Measurements from ENCODE around the gene PRSS3. TPM values are rescaled to one million over a fixed set of nuclear protein-coding genes. Genes with fewer than 3 reads are reported as not detected.
"Not testable (repeated sequence)": the region's sequence is repeated elsewhere in the genome, so short reads cannot be mapped to it uniquely, and the experiment has no call there.

The PRSS3 gene
- total RNA-seq, 1 donor from 2014 or later: 6.5 TPM

DNA sequence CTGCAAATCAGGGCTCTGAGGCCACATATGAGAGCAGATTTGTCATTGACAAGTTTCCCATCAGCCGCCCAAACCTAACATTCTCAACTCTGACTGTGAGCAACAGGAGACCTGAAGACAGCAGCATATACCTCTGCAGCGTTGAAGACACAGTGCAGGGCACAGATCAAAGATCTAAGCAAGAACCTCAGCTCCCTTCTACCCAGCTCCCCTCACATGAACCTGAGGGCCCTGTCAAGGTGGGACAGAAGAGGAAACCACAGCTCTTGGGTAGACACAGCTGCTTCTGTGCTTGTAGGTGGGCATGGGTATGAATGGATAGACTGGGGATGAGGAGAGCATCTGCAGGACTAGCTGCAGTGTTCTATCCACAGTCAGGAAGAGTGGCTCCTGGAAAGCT is 8.7 kb upstream of the PRSS3 start:
- DNase-seq (ENCODE audit: low spot score): no peak

DNA sequence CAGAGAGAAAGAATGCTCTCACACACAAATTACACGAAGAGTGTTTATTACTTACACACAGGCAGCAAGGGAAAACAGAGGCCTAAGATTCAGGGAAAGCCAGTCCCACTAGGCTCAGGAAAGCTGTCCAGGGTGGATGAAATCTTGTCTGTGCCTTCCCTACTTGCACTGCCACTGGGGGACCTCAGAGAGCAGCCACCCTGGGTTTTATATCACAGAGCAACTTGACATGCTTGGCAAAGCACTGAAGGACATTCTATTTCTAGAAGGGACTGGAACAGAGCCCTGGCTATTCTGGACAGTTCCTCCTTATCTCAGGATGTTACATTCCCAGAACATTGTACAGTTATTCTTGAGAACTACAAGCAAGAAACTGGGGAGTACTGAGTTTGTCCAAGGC is 7.5 kb upstream of the PRSS3 start:
- DNase-seq (ENCODE audit: low spot score): no peak

DNA sequence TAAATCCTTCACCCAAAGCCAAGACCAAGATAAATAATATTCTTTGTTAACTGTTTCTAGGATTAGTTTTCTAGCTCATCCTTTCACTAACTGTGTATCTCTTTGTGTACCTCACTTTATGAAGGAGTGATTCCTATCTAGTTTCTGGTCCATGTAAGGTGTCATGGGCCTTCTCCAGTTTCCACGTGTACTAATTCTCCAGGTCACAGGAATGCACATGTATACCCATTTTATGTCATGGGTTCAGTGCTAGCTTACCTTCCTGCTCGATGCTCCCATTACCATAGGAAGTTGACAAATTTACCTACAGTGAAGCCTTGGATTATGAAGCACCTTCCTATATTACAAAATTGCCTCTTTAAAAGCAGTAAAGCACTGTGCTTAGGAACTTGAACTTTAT is 5.9 kb upstream of the PRSS3 start:
- DNase-seq (ENCODE audit: low spot score): not testable (repeated sequence)

DNA sequence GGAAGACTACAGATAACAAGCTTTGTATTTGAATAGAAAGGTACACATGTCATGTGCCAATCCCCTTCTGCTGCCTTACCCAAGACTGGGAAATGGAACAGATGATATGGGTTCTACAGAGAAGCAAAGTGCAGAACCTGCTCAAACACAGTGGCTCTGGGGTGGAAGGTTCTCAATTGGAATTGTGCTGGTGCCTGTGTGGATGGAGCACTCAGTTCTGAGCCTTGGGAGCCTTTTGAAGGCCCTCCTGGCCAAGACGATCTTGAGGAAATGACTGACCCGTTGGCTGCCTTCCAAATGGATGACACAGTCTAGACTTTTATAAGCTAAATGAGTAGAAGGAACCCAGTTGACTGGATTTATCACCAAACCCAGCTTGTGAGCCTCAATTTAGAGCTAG is 4.2 kb upstream of the PRSS3 start:
- DNase-seq (ENCODE audit: low spot score): no peak

DNA sequence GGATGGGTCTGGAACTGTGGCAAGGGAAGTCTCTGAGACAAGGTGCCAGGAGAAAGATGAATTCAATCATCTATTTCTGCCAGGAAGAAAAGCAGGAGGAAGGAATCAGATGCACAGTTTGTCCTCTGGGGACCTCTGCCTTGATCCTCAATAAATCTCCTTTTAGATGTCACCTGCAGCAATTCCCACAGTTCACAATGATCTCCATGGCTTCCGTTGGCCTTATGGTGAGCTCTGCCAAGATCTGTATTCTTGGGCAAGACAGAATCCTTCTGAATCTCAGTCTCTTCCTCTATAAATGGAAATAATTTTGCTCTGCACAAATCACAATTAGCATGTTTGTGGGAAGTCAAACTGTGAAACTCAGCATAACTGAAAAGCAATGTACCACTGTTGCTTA is 1.9 kb upstream of the PRSS3 start:
- DNase-seq (ENCODE audit: low spot score): not testable (repeated sequence)

DNA sequence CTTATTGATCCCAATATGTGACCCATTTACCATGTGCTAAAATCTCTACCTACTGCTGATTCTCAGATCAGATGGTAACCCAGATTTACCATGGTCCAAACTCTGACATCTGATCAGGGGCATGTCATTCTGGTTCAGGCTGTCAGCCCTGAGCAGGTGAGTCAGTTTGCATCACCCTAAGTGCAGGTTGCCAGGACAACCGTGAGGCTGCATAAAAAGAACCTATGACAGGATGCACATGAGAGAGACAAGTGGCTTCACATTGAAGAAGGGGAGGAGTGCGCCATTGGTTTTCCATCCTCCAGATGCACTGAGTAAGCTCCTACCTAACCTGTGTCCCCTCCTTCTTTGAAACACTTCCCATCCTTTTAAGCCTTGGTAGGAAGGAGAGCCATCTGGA is 801 bp upstream of the PRSS3 start:
- no peak for DNase-seq (ENCODE audit: low spot score)

DNA sequence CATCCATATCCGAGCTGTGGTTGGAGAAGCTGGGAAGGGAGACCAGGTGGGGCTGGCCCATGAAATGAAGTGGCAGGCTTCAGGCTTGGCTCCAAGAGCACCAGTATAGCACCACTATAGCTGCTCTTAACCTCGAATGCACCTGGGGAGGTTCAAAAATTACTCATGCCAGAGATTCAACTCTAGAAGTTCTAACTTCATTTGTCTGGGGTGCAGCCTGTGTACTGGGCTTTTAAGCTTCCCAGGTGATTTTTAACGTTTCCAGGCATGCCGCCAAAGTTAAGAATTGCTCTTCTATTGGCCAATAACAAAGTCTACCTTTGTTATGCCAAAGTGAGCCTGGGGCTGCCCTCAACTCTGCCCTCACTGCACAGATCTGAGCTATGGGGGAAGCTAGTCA is 458 bp downstream of the PRSS3 start:
- DNase-seq (ENCODE audit: low spot score): no peak

DNA sequence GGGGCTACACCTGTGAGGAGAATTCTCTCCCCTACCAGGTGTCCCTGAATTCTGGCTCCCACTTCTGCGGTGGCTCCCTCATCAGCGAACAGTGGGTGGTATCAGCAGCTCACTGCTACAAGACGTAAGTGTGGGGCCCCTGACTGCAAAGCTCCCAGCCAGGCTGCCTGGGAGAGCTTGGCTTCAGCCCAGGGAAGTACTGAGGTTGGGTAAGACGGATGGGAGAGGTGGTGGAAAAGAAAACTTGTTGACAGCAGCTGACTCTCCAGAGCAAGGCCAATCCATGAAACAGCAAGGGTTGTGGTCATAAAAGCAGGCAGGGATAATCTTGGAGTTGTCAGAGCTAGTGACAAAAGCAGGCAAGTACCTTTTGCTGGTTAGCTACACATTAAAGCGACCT is 1.3 kb downstream of the PRSS3 start:
- DNase-seq (ENCODE audit: low spot score): not testable (repeated sequence)

DNA sequence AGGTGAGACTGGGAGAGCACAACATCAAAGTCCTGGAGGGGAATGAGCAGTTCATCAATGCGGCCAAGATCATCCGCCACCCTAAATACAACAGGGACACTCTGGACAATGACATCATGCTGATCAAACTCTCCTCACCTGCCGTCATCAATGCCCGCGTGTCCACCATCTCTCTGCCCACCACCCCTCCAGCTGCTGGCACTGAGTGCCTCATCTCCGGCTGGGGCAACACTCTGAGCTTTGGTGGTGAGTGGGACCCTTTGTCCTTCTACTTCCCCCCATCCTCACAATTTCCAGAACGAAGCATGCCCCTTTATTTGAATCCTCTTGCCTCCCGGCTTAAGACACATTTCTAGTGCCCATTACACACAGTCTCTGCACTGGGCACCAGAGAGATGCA is 2.5 kb downstream of the PRSS3 start:
- no peak for DNase-seq (ENCODE audit: low spot score)

DNA sequence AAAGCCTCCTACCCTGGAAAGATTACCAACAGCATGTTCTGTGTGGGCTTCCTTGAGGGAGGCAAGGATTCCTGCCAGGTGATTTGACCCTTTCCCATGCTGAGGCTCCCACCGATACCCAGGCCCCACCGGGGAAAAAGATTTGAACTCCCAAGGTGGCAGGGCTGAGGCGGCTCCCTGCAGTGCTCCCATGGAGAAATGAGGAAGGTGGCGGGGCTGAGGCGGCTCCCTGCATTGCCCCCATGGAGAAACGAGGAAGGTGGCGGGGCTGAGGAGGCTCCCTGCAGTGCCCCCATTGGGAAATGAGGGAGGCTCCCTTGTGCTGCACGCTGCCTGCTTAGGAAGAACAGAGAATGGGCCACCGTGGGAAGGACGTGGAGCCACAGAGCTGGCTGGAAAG is 3.2 kb downstream of the PRSS3 start:
- no peak for DNase-seq (ENCODE audit: low spot score)

DNA sequence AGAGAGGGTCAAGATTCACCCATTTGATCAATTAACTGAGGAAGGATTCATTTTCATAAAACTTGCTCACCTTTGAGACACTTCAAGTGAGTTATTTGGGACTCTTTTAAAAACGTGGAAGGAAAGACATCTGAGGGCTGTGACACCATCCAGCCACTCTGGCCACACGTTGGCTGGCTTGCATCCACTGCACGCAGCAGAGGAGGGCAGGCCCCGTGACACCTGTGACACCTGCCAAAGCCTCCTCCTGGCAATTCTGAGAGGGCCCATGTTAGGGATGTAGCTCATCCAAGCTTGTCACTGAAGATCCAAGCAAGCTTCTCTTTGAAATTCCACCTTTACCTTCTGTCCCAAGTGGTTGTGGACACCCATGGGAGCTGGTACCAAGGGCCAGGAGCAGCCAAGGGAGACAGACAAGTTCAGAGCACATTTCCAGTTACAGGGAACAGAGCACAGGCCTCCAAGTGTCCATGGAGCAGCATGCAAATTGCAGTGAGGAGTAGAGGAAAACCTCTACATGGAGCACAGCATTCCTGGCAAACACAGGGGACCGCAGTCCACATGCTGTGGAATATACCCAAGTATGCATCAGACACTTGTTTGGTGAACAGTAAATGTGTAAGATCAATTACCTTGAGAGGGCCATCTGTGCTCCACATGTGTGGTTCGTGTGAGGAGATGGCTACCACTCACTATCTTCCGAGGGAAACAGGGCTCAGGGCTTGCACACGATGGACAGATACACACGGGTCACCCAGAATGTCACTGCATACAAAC is 4.8 kb downstream of the PRSS3 start:
- DNase-seq (ENCODE audit: low spot score): no peak

DNA sequence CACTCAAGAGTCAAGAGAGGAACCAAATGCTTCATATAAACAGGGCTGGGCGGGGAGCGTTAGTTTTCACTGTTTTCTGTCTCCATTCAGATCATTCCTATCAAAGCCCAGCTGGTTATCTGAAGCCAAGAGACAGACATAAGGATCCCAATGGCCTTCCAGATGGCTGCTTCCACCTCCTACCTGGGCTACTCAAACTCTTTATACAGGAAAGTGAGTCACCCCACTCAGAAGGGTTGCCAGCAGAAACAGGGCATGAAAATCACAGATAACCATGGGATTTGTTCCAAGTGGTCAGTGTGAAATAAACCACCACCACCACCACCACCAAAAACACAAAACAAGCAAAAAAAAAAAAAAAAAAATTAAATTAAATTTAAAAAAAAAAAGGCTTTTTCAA is 5.5 kb downstream of the PRSS3 start:
- no peak for DNase-seq (ENCODE audit: low spot score)

DNA sequence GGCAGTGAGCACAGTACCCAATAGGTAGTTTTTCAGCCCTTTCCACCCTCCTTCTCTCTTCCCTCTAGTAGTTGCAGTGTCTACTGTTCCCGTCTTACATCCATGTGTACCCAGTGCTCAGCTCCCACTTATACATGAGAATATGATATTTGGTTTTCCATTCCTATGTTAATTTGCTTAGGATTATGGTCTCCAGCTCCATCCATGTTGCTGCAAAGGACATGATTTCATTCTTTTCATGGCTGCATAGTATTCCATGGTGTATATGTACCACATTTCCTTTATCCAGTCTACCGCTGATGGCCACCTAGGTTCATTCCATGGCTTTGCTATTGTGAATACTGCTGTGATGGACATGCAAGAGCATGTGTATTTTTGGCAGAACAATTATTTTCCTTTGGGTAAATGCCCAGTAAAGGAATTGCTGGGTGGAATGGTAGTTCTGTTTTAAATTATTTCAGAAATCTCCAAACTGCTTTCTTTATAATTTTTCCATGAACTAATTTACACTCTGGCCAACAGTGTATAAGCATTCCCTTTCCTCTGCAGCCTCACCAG is 6.7 kb downstream of the PRSS3 start:
- not testable (repeated sequence) for DNase-seq (ENCODE audit: low spot score)

DNA sequence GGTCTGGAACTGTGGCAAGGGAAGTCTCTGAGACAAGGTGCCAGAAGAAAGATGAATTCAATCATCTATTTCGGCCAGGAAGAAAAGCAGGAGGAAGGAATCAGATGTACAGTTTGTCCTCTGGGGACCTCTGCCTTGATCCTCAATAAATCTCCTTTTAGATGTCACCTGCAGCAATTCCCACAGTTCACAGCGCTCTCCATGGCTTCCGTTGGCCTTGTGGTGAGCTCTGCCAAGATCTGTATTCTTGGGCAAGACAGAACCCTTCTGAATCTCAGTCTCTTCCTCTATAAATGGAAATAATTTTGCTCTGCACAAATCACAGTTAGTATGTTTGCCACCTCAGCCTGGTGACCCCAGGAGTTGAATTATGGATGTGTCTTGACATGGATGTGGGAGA is 8.8 kb downstream of the PRSS3 start:
- not testable (repeated sequence) for DNase-seq (ENCODE audit: low spot score)

DNA sequence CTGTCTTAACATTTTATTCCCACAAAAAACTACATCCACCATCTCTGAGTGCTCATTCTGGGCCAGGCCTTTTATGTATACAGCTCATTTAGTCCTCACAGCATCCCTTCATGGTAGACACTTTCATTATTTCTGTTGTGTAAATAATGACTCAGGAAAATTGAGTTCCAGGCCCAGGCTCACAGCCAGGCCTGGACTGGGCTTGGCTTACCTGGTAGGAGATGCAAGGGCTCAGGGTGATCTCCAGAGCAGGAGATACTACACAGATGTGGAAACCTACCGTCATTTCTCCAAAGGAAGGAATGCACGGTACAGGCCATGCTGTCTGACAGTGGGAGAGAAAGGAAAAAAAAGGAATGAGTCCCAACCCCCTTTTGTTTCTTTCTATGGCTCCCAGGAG is 11.8 kb downstream of the PRSS3 start:
- not testable (repeated sequence) for DNase-seq (ENCODE audit: low spot score)

DNA sequence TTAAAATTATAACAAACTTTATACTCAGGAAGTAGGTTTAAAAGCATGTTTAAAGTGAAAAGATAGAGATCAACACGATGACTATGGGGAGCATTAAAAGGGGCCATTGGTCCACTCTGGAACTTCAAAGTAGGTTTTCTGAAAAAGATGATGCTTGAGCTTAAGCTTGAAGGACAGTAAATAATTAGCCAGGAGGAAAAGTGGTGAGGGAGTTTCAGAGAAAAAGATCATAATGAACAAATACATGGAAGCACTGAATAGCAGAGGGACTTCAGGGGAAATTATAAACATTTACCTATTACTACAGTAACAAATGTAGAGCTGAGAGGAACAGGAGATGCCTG is 13.6 kb downstream of the PRSS3 start:
- not testable (repeated sequence) for DNase-seq (ENCODE audit: low spot score)

DNA sequence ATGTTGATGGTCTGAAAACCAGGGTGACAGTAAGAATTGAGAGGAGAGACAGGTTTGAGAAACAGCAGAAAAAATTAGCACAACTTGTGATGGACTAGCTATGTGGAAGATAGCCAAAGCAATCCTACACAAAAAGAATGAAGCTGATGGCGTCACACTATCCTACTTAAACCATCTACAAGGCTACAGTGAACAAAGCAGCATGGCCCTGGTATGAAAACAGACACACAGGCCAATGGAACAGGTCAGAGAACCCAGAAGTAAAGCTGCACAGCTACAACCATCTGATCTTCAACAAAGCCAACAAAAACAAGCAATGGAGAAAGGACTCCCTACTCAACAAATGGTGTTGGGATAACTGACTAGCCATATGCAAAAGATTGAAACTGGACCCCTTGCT is 14.1 kb downstream of the PRSS3 start:
- DNase-seq (ENCODE audit: low spot score): no peak

DNA sequence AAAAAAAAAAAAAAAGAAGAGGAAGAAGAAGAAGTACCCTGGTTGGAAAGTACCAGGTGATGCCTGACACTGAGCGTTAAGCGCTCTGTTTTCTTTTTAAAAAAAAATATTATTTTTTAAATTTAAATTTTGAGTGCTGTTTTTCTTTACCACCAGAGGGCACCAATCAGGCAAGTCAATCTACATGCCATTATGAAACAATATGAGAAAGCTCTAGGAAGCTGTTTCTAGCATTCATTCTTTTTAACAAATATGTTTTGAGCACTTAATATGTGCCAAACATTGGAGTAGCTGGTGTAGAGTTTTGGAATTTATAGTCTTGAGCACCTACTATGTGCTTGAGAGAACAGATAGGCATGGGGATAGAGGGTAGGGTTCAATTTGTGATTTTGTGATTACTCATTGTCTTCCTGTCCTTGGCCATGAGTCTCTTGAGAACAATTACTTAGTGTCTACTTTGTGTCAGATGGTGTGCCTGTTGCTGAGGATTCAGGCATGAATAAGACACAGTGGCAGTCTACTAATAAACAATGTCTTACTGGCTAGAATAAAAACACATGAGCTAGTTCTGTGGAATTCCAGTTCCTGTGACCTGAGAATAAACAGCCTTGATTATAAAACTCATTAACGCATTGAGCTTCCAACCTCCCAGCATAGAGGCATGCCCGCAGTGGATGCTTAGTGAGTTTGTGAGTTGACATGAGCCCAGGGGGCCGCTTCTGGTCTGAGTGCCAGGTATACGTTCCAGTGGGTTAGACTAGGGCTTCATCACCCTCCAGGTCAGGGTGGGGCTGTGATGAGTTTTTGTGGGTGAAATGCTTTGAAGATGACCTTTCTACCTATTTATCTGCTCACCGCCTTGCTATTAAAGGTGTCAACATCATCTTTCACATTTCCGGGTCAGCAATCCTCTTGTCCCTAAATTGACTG is 18.6 kb downstream of the PRSS3 start:
- no peak for DNase-seq (ENCODE audit: low spot score)

DNA sequence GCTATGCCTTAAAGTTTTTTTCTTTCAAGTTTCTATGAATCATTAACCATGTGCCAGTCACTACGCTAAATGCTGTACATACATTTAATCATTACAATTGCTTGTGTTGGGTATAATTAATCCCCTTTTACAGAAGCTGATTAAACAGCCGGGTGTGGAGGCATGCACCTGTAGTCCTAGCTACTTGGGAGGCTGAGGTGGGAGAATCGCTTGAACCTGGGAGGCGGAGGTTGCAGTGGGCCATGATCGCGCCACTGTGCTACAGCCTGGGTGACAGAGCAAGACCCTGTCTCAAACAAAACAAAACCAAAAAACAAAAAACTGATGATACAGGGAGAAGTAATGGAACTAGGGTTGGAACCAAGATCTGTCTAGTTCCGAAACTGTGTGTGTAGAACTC is 20.4 kb downstream of the PRSS3 start:
- no peak for DNase-seq (ENCODE audit: low spot score)

DNA sequence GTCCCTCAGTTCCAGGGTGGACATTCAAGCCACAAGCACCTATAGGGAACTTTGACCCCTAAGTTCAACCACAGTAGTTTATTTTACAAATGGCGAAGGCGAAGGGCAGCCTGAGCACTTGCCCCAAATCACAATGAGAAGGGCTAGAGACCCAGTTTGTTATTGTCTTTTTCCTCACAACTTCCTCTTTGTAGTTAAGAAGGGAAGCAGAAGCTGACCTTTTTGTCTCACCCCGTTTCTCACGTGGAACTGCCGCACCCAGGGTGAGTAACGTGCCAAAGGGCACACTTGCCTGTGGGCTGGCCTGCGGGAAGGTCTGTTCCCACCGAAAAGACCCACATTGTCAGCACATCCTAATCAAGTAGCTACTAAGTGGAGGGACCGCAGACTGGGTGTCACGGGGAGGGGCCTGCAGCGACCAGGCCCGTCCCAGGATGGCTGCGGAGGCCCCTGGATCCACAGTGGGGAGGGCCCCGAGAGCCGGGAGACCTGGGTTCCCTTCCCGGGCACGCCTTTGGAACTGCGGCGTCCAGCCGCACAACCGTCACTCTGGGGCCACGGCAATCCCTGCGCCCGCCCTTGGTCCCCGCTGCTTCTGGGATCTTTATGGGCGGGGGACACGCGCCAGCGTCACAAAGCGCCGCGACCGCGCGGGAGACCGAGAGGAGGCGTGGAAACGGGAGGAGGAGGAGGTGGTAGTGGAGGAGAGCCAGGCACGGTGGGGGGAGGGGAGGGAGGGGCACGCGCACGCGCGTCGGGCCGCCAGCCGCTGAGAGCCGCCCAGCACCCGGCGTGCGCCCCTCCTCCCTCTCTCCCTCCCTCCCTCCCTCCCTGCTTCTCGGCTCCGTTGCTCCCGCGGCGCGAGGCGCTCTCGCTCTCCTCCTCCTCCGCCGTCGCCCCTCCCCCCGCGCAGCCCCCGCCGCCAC is 21.2 kb downstream of the PRSS3 start, which contains the start of gene UBE2R2:
Gene UBE2R2 (plus strand): TSS at position 834 of the 926 bp plus-strand sequence. CDS start 598 bp downstream, outside the sequence.
- peak; percentile 96 for DNase-seq (ENCODE audit: low spot score)

DNA sequence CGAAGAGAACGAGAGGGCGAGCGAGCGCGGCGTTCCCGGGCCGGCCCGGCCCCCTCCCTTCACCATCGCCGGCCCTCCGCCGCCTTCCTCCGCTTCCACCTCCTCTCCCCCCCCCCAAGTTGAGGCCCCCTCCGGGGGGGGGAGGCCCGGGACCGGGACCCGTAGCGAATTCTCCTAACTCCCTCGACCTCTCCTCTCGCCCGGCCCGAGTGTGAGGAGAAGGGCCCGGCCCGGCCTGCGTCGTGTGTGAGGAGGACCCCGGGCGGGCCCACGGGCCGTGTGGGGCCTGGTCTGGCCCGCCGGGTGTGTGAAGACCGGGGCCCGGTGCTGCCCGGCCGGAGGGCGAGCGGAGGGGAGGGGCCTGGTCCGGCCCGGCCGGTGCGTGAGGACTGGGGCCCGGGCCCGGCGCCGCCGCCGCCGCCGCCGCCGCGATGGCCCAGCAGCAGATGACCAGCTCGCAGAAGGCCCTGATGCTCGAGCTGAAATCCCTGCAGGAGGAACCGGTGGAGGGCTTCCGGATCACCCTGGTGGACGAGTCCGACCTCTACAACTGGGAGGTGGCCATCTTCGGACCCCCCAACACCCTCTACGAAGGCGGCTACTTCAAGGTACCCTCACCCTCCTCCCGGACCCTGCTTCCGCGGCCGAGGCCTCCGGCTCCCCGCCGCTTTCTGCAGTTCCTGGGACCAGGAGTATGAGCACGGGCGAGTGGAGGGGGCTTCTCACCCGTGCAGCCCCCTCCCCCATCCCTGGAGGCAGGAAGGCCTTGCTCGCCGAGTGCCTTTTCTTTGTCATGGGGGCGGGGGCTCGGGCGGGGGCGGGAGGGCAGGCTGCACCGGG is 22.2 kb downstream of the PRSS3 start:
- DNase-seq (ENCODE audit: low spot score): peak; percentile 63

All from ureter (tissue), 1 donor.